ENCODE data around the gene OR2T8. TPM values are rescaled to one million over a fixed set of nuclear protein-coding genes. Genes with fewer than 3 reads are reported as not detected.
A peak's percentile ranks its signal among the peaks of the same experiment; 100 is the strongest.

Gene OR2T8
- total and polyA plus RNA-seq, 2 of the 8 experiments (the other 6 are each of a cell fraction or from before 2014, with no cell fraction given), result not detected

GRCh38 chr1:247953408-247953807 is 33.4 kb downstream of the OR2T8 start:
- Histone ChIP-seq H2BK120ac (replicated peaks; ENCODE audit: low read depth, low read length) (no peak overlapping the region), H4K91ac (replicated peaks; ENCODE audit: insufficient read length, low read length) (no peak overlapping the region), H2BK12ac (ENCODE audit: low read depth, low read length) (no peak overlapping the region), H3K18ac (ENCODE audit: extremely low read depth, low read length) (no peak overlapping the region), H3K23ac (ENCODE audit: insufficient read length) (no peak overlapping the region), H2BK5ac (ENCODE audit: low read depth, low read length) (no peak overlapping the region), H3K9me3 (ENCODE audit: insufficient read depth in 2 of 2, low read depth in 1 of 2, low read length in 1 of 2) (peaks cover 18 to 24% of the 10 kb centered on the region in 2 experiments), H3K9ac (replicated peaks in 1 of 4; ENCODE audit: extremely low read depth in 1 of 4, low read depth in 3 of 4, low read length in 3 of 4) (no peak overlapping the region), H3K27ac (ENCODE audit: low read depth, low read length) (no peak overlapping the region), H3K36me3 (ENCODE audit: control insufficient read depth in 2 of 4, insufficient read depth in 4 of 4, low read length in 3 of 4) (no peaks in the 10 kb centered on the region), H3K79me2 (ENCODE audit: control insufficient read depth in 1 of 2, insufficient read depth in 2 of 2, low read length in 2 of 2) (no peaks in the 10 kb centered on the region), H3K27me3 (replicated peaks in 1 of 4; ENCODE audit: control insufficient read depth in 3 of 4, extremely low read depth in 1 of 4, insufficient read depth in 3 of 4, low read length in 3 of 4) (no peaks in the 10 kb centered on the region), H2AFZ (ENCODE audit: low read length) (no peak overlapping the region), H3K23me2 (ENCODE audit: low read depth, low read length) (no peaks in the 10 kb centered on the region), H2BK15ac (ENCODE audit: low read length) (no peak overlapping the region), H4K20me1 (replicated peaks in 1 of 2; ENCODE audit: control insufficient read depth in 1 of 2, insufficient read depth in 2 of 2, low read length in 2 of 2) (no peaks in the 10 kb centered on the region), H2BK20ac (ENCODE audit: low read length) (no peak overlapping the region), H3K14ac (ENCODE audit: insufficient read length) (no peak overlapping the region), H2AK5ac (ENCODE audit: low read depth, low read length) (no peak overlapping the region), H3K4me3 (ENCODE audit: extremely low read depth in 1 of 4, insufficient read depth in 2 of 4, low read depth in 3 of 4, low read length in 4 of 4) (no peak overlapping the region), H3K79me1 (ENCODE audit: low read depth, low read length) (no peaks in the 10 kb centered on the region), H3K4ac (replicated peaks; ENCODE audit: insufficient read length, low read depth, low read length) (no peak overlapping the region), H3K56ac (replicated peaks; ENCODE audit: insufficient read length, low read depth, low read length) (no peak overlapping the region), H3K4me2 (ENCODE audit: insufficient read depth in 1 of 2, low read depth in 2 of 2, low read length in 2 of 2) (no peak overlapping the region), H4K8ac (ENCODE audit: extremely low read depth, insufficient read depth, low read length) (no peak overlapping the region), H4K5ac (ENCODE audit: insufficient read length, low read depth, low read length) (no peak overlapping the region), H3K4me1 (replicated peaks in 1 of 4; ENCODE audit: control insufficient read depth in 3 of 4, insufficient read depth in 4 of 4, low read length in 3 of 4) (no peaks in the 10 kb centered on the region)
- TF ChIP-seq MAFK (IDR thresholded peaks at IDR 0.05; ENCODE audit: low read depth, low read length), result peak; percentile 34; the same call in 1 of the 2 replicates
- no peak for TF ChIP-seq CEBPB (IDR thresholded peaks at IDR 0.05; ENCODE audit: low read depth, low read length)
- DNase-seq (ENCODE audit: low read depth in 1 of 2, low spot score in 2 of 2) (no peak), FAIRE-seq (no peak)
- ChIA-PET CTCF (ENCODE audit: partially characterized antibody) (no interaction called here), POLR2A (ENCODE audit: partially characterized antibody) (no interaction called here)
- WGBS, 2 experiments (ENCODE audit: extremely low coverage in 1 of 2, insufficient coverage in 1 of 2, insufficient read length in 1 of 2, insufficient replicate concordance in 2 of 2, low coverage in 1 of 2, low lambda C conversion rate in 2 of 2, missing lambda C conversion rate in 1 of 2), result 93% methylated on average over 1 of the region's 1 CpG; no CpG with 5 or more reads in 1 of the 2 experiments

Data from H1 (cell line).